Fibroblast of lung (primary cell): Measurements from ENCODE around the gene NIFK. TPM values are rescaled to one million over a fixed set of nuclear protein-coding genes. Genes with fewer than 3 reads are reported as not detected.

Experiments used
- DNase-seq, 2 donors: peaks; one replicate each; pipeline versions ENCODE4 v3.0.0 to v3.0.0-alpha.2; 2010; ENCODE audit warnings: low read depth in 2 of 2
- H2AFZ ChIP-seq: 2 replicates; pipeline ENCODE4 v1.5.1; 2012; ENCODE audit warnings: low read length, control low read depth, inconsistent platforms
- H3K27ac ChIP-seq: 2 replicates; pipeline ENCODE4 v1.5.1; 2011; ENCODE audit warnings: low read length, control low read depth; ENCODE audit not compliant: insufficient read depth
- H3K27me3 ChIP-seq: 2 replicates; pipeline ENCODE4 v1.5.1; 2011; ENCODE audit warnings: mild to moderate bottlenecking, low read length; ENCODE audit not compliant: control insufficient read depth, insufficient read depth
- H3K36me3 ChIP-seq: 2 replicates; pipeline ENCODE4 v1.5.1; 2011; ENCODE audit warnings: low read length; ENCODE audit not compliant: control insufficient read depth, insufficient read depth
- H3K4me1 ChIP-seq: 2 replicates; pipeline ENCODE4 v1.5.1; 2011; ENCODE audit warnings: low read length; ENCODE audit not compliant: control insufficient read depth, insufficient read depth; ENCODE audit errors: extremely low read depth
- H3K4me2 ChIP-seq: 2 replicates; pipeline ENCODE4 v1.5.1; 2011; ENCODE audit warnings: low read length, control low read depth; ENCODE audit not compliant: insufficient read depth; ENCODE audit errors: extremely low read depth
- H3K4me3 ChIP-seq, 4 experiments: fragments of 200-600 bp in 1 of 4; sonication (generic) in 1 of 4; replicated peaks in 1 of 4; 2 replicates each; pipeline ENCODE4 v1.5.1; 2011 to 2016; ENCODE audit warnings: low read length in 4 of 4, low read depth in 3 of 4, mild to moderate bottlenecking in 3 of 4, control low read depth in 2 of 4, inconsistent platforms in 1 of 4, mixed read lengths in 1 of 4; ENCODE audit not compliant: insufficient read depth in 1 of 4; ENCODE audit errors: control extremely low read depth in 1 of 4
- H3K79me2 ChIP-seq: 2 replicates; pipeline ENCODE4 v1.5.1; 2012; ENCODE audit warnings: mild to moderate bottlenecking, low read length, inconsistent platforms; ENCODE audit not compliant: control insufficient read depth, insufficient read depth
- H3K9ac ChIP-seq: 2 replicates; pipeline ENCODE4 v1.5.1; 2011; ENCODE audit warnings: mild to moderate bottlenecking, low read length, control low read depth; ENCODE audit not compliant: insufficient read depth
- H3K9me3 ChIP-seq: 2 replicates; pipeline ENCODE4 v1.5.1; 2012; ENCODE audit warnings: low read depth, low read length; ENCODE audit not compliant: control insufficient read depth, insufficient read depth
- H4K20me1 ChIP-seq: 2 replicates; pipeline ENCODE4 v1.5.1; 2011; ENCODE audit warnings: low read length; ENCODE audit not compliant: control insufficient read depth, insufficient read depth; ENCODE audit errors: extremely low read depth
- CTCF ChIP-seq, 2 donors: IDR thresholded peaks in 1 of 2; conservative IDR thresholded peaks in 1 of 2; 1 replicate in 1 of 2; 2 replicates in 1 of 2; pipeline ENCODE4 v1.5.1; 2011 to 2012; ENCODE audit warnings: low read length in 2 of 2, control low read depth in 1 of 2, inconsistent platforms in 1 of 2, low read depth in 1 of 2, mild to moderate bottlenecking in 1 of 2
- EZH2 ChIP-seq: IDR thresholded peaks from 2 replicates; pipeline ENCODE4 v1.5.1; 2012; ENCODE audit warnings: low read length, control low read depth, mild to moderate bottlenecking; ENCODE audit errors: missing control alignments
- polyA plus RNA-seq, 2 donors: library from polyadenylated mRNA; depleted of rRNA in 1 of 2; stranded (reverse) in 1 of 2; unstranded in 1 of 2; fragments of >200 nt; gene quantifications; 2 replicates each; pipeline ENCODE4 v1.2.1, GENCODE V29; 2011 to 2012; ENCODE audit warnings: missing spikeins in 1 of 2
- total RNA-seq: library from RNA; depleted of rRNA; stranded (reverse); fragments of >200 nt; gene quantifications from 2 replicates; pipeline ENCODE4 v1.2.1, GENCODE V29; 2014

Gene NIFK
- total and polyA plus RNA-seq, 2 donors (not counting 1 experiment from before 2014, with no cell fraction given) = 30.7 to 47.4 TPM

GRCh38 chr2:121686902-121687301 lies 49.8 kb downstream of the NIFK start:
- TF ChIP-seq CTCF (conservative IDR thresholded peaks at IDR 0.05 in 1 of 2, IDR thresholded peaks at IDR 0.05 in 1 of 2; ENCODE audit: low read depth in 1 of 2, low read length in 2 of 2) (no peak), EZH2 (no peak)
- Histone ChIP-seq H3K27me3 (no peaks in the 10 kb centered on the region), H3K36me3 (no peaks in the 10 kb centered on the region), H3K4me1 (no peaks in the 10 kb centered on the region), H3K79me2 (no peaks in the 10 kb centered on the region), H3K4me2 (no peak overlapping the region), H3K27ac (no peak overlapping the region), H3K9me3 (peaks cover 2% of the 10 kb centered on the region), H2AFZ (no peak overlapping the region), H3K4me3 (no peak overlapping the region), H4K20me1 (no peaks in the 10 kb centered on the region), H3K9ac (no peak overlapping the region)
- no peak for DNase-seq

- TF ChIP-seq EZH2 = no peak
- no peak for TF ChIP-seq CTCF (conservative IDR thresholded peaks at IDR 0.05 in 1 of 2, IDR thresholded peaks at IDR 0.05 in 1 of 2; ENCODE audit: low read depth in 1 of 2, low read length in 2 of 2)
- Histone ChIP-seq H3K9me3 (peaks cover 2% of the 10 kb centered on the region), H3K27me3 (no peaks in the 10 kb centered on the region), H3K4me1 (no peaks in the 10 kb centered on the region), H3K36me3 (no peaks in the 10 kb centered on the region), H4K20me1 (no peaks in the 10 kb centered on the region), H3K27ac (no peak overlapping the region), H3K4me3 (no peak overlapping the region), H2AFZ (no peak overlapping the region), H3K9ac (no peak overlapping the region), H3K79me2 (no peaks in the 10 kb centered on the region), H3K4me2 (no peak overlapping the region)
- DNase-seq = no peak
Observed at GRCh38 chr2:121686218-121686617, 50.5 kb downstream of the NIFK start.

DNA sequence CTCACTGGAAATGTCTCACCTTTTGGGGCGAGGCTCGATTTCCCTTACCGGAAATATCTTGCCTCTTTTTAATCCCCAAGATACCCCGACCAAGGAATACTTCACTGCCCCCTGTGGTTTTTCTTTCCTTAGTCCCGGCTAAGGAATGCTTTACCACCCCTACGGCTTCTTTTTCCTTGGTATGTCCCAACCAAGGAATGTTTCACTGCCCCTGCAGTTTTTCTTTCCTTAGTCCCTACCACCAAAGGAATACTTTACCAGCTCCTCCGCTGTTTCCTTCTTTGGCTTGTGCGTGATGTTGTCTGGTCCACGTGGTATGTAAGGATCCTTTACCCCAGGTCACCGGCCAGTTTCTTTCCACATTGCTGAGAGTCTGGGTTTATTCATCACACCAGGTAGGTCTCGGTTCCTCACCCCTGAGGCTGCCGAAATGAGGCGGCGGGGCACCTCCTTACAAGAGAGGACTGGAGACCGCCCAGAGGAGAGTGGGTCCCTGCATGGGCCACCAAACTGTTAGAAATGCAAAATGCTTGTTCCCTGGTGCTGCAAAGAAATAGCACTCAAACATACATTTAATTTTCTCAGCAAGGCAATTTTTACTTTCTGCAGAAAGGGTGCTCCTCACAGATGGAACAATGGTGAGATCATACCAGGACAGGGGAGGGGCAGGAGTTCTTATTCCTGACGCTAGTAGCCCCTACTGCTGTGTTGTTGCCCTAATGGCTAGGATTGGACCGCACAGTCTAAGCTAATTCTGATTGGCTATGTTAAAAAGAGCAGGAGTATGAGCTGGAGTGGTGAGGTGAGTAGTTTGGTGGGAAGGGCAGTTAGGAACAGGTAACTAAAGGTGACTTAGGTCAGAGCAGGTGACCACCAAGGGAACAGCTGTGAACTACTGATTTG lies 54.0 kb downstream of the NIFK start:
- Histone ChIP-seq H3K27me3 (no peaks in the 10 kb centered on the region), H3K4me1 (no peaks in the 10 kb centered on the region), H3K27ac (no peak overlapping the region), H3K9ac (no peak overlapping the region), H3K9me3 (peaks cover 2% of the 10 kb centered on the region), H3K4me2 (no peak overlapping the region), H2AFZ (no peak overlapping the region), H3K79me2 (no peaks in the 10 kb centered on the region), H4K20me1 (no peaks in the 10 kb centered on the region), H3K4me3 (no peak overlapping the region), H3K36me3 (no peaks in the 10 kb centered on the region)
- no peak for TF ChIP-seq CTCF (conservative IDR thresholded peaks at IDR 0.05 in 1 of 2, IDR thresholded peaks at IDR 0.05 in 1 of 2; ENCODE audit: low read depth in 1 of 2, low read length in 2 of 2)
- no peak for TF ChIP-seq EZH2
- no peak for DNase-seq
